SH-SY5Y (cell line): ENCODE results near the gene TCP11.

Experiments
- GATA2 ChIP-seq: IDR thresholded peaks from 2 replicates; pipeline ENCODE4 v1.6.1; 2011; ENCODE audit warnings: mild to moderate bottlenecking, low read depth, low read length
- GATA3 ChIP-seq: IDR thresholded peaks from 2 replicates; pipeline ENCODE4 v1.6.1; 2011; ENCODE audit warnings: low read depth, mild to moderate bottlenecking, low read length, moderate library complexity

GRCh38 chr6:35178012-35178411 is 36.9 kb upstream of the TCP11 start:
- TF ChIP-seq GATA2 (no peak), GATA3 (no peak)
